GF-D8 (cell line): ENCODE results near the gene CDH9.
"Not testable (repeated sequence)": the region's sequence is repeated elsewhere in the genome, so short reads cannot be mapped to it uniquely, and the experiment has no call there.

Experiments used
- DNase-seq: peaks from one replicate; lab custom pipeline; 2025; lab: John Stamatoyannopoulos, UW

Gene CDH9

GRCh38 chr5:26955161-26955560, 83.2 kb downstream of the CDH9 start:
- no peak for DNase-seq

- no peak for DNase-seq
Observed at GRCh38 chr5:26948921-26949320, 89.5 kb downstream of the CDH9 start.

GRCh38 chr5:26945901-26946300, 92.5 kb downstream of the CDH9 start:
- no peak for DNase-seq

GRCh38 chr5:26942481-26942880, 95.9 kb downstream of the CDH9 start:
- no peak for DNase-seq

GRCh38 chr5:26940994-26941393, 97.4 kb downstream of the CDH9 start:
- no peak for DNase-seq

GRCh38 chr5:26932238-26932637, 106.1 kb downstream of the CDH9 start:
- DNase-seq, result no peak

- DNase-seq, result no peak
Observed at GRCh38 chr5:26921439-26921838, 116.9 kb downstream of the CDH9 start.

- DNase-seq, result no peak
Observed at GRCh38 chr5:26903469-26903868, 134.9 kb downstream of the CDH9 start.

- DNase-seq, result no peak
Observed at GRCh38 chr5:26894719-26895263, 143.6 kb downstream of the CDH9 start.

- DNase-seq, result no peak
Observed at GRCh38 chr5:26893078-26893477, 145.3 kb downstream of the CDH9 start.

- DNase-seq, result no peak
Observed at GRCh38 chr5:26889815-26890214, 148.6 kb downstream of the CDH9 start.

- DNase-seq, result no peak
Observed at GRCh38 chr5:26884481-26884880, 153.9 kb downstream of the CDH9 start.

- no peak for DNase-seq
Observed at GRCh38 chr5:26883375-26883774, 155.0 kb downstream of the CDH9 start.

GRCh38 chr5:26881901-26882300, 156.5 kb downstream of the CDH9 start:
- no peak for DNase-seq

- no peak for DNase-seq
Observed at GRCh38 chr5:26877154-26877553, 161.2 kb downstream of the CDH9 start.

- DNase-seq, result no peak
Observed at GRCh38 chr5:26872337-26872736, 166.0 kb downstream of the CDH9 start.

- no peak for DNase-seq
Observed at GRCh38 chr5:26869781-26870180, 168.6 kb downstream of the CDH9 start.

- DNase-seq, result no peak
Observed at GRCh38 chr5:26868504-26868903, 169.9 kb downstream of the CDH9 start.

GRCh38 chr5:26864061-26864460, 174.3 kb downstream of the CDH9 start:
- no peak for DNase-seq

- no peak for DNase-seq
Observed at GRCh38 chr5:26856238-26856637, 182.1 kb downstream of the CDH9 start.

GRCh38 chr5:26852450-26852849, 185.9 kb downstream of the CDH9 start:
- DNase-seq, result not testable (repeated sequence)

- DNase-seq, result no peak
Observed at GRCh38 chr5:26847041-26847736, 191.2 kb downstream of the CDH9 start.

- no peak for DNase-seq
Observed at GRCh38 chr5:26843677-26844076, 194.7 kb downstream of the CDH9 start.

- DNase-seq, result peak; percentile 31
Observed at GRCh38 chr5:26833596-26833995, 204.8 kb downstream of the CDH9 start.
